Osteocyte (in vitro differentiated cells): ENCODE data around the gene MIER2. TPM values are rescaled to one million over a fixed set of nuclear protein-coding genes. Genes with fewer than 3 reads are reported as not detected.

Experiments
- DNase-seq: peaks from one replicate; pipeline ENCODE4 v3.0.0; 2021; ENCODE audit warnings: mixed read lengths; ENCODE audit not compliant: unreplicated experiment; ENCODE audit errors: extremely low spot score
- H3K27ac Mint-ChIP-seq: one replicate; pipeline ENCODE4 v1.8.0; 2021; ENCODE audit warnings: mild to moderate bottlenecking, mixed read lengths; ENCODE audit not compliant: unreplicated experiment
- H3K27me3 Mint-ChIP-seq: one replicate; pipeline ENCODE4 v1.8.0; 2021; ENCODE audit warnings: mixed read lengths; ENCODE audit not compliant: unreplicated experiment
- H3K36me3 Mint-ChIP-seq: one replicate; pipeline ENCODE4 v1.8.0; 2021; ENCODE audit warnings: mixed read lengths; ENCODE audit not compliant: unreplicated experiment
- H3K4me1 Mint-ChIP-seq: one replicate; pipeline ENCODE4 v1.8.0; 2021; ENCODE audit warnings: mixed read lengths; ENCODE audit not compliant: unreplicated experiment
- H3K4me3 Mint-ChIP-seq: one replicate; pipeline ENCODE4 v1.8.0; 2021; ENCODE audit warnings: mild to moderate bottlenecking, moderate library complexity, mixed read lengths; ENCODE audit not compliant: unreplicated experiment
- H3K9me3 Mint-ChIP-seq: one replicate; pipeline ENCODE4 v1.8.0; 2021; ENCODE audit warnings: mixed read lengths; ENCODE audit not compliant: unreplicated experiment
- CTCF ChIP-seq: fragments of 200-600 bp; sonication (generic); IDR thresholded peaks from 2 replicates; pipeline ENCODE4 v1.5.0; 2021; ENCODE audit warnings: antibody characterized with exemption, mild to moderate bottlenecking, moderate library complexity
- total RNA-seq: library from RNA; stranded (reverse); gene quantifications from 2 replicates; pipeline ENCODE4 v1.2.1, GENCODE V29; 2021

MIER2 gene
- total RNA-seq, 1 donor from 2014 or later = 31.6 TPM

GRCh38 chr19:305240-306150, 39.1 kb downstream of the MIER2 start:
- Mint-ChIP-seq H3K4me1 (no peaks in the 10 kb centered on the region), H3K36me3 (peaks cover 12% of the 10 kb centered on the region), H3K27me3 (no peaks in the 10 kb centered on the region), H3K4me3 (no peak overlapping the region), H3K27ac (no peak overlapping the region), H3K9me3 (no peaks in the 10 kb centered on the region)
- no peak for TF ChIP-seq CTCF
- peak; percentile 83 for DNase-seq

- peaks cover 10% of the 10 kb centered on the region for H3K4me1 Mint-ChIP-seq
- peaks cover 24% of the 10 kb centered on the region for H3K27me3 Mint-ChIP-seq
- no peak for TF ChIP-seq CTCF
- H3K36me3 Mint-ChIP-seq = no peaks in the 10 kb centered on the region
- no peak overlapping the region for H3K4me3 Mint-ChIP-seq
- no peak overlapping the region for H3K27ac Mint-ChIP-seq
- DNase-seq = no peak
- no peaks in the 10 kb centered on the region for H3K9me3 Mint-ChIP-seq
Observed at GRCh38 chr19:296476-297225, 47.9 kb downstream of the MIER2 start.

GRCh38 chr19:295687-296370, 48.8 kb downstream of the MIER2 start:
- Mint-ChIP-seq H3K9me3 (no peaks in the 10 kb centered on the region), H3K4me1 (peaks cover 10% of the 10 kb centered on the region), H3K27ac (no peak overlapping the region), H3K27me3 (peaks cover 24% of the 10 kb centered on the region), H3K4me3 (no peak overlapping the region), H3K36me3 (no peaks in the 10 kb centered on the region)
- no peak for DNase-seq
- TF ChIP-seq CTCF = no peak

GRCh38 chr19:294946-295686, 49.5 kb downstream of the MIER2 start:
- peaks cover 24% of the 10 kb centered on the region for H3K27me3 Mint-ChIP-seq
- peak overlapping the region; percentile 26 for H3K4me3 Mint-ChIP-seq
- H3K9me3 Mint-ChIP-seq = no peaks in the 10 kb centered on the region
- H3K4me1 Mint-ChIP-seq = peaks cover 13% of the 10 kb centered on the region
- H3K36me3 Mint-ChIP-seq = no peaks in the 10 kb centered on the region
- no peak for DNase-seq
- TF ChIP-seq CTCF = peak; percentile 76
- no peak overlapping the region for H3K27ac Mint-ChIP-seq
